Activated CD8-positive, alpha-beta memory T cell treated with anti-CD3 and anti-CD28 coated beads for 36 hours (primary cell): Measurements from ENCODE around the gene LAPTM5. TPM values are rescaled to one million over a fixed set of nuclear protein-coding genes. Genes with fewer than 3 reads are reported as not detected.

Experiments used
- CTCF ChIA-PET: fragments of 350-600 bp; sonication (Branson Sonifier 250); formaldehyde crosslinking; loops from one replicate; lab custom pipeline; 2021; ENCODE audit warnings: antibody characterized with exemption; lab: Charles Lee
- POLR2A ChIA-PET: fragments of 350-600 bp; sonication (Branson Sonifier 250); formaldehyde crosslinking; loops from one replicate; lab custom pipeline; 2021; ENCODE audit warnings: antibody characterized with exemption; lab: Charles Lee
- total RNA-seq, 2 experiments: library from RNA; stranded (reverse); gene quantifications; one replicate each; pipeline ENCODE4 v1.2.3, GENCODE V29; 2021

Gene LAPTM5
- total RNA-seq, 2 experiments from 2014 or later: 175 to 177 TPM

DNA sequence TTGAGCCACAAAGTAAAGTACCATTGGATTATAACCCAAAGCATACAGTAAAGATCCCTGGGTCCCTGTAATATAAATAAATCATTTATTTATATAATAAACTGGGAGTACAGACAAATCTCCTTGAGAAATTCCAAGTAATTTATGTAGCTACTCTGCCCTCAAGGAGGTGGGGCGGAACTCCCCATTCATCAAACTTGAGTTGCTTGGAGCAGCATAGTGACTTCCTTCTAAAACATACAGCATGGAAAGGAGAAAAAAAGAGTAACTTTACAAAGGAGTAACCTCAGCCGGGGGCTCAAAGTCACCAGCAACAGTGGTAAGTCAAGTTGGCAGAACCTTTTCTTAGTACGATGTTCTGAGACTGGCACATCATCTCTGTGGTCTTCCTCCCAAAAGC lies 4.5 kb downstream of the LAPTM5 start:
- ChIA-PET CTCF (interaction anchor here (1.0 to 5.8 kb wide), 5 partner anchors 8 to 36 kb away, joined by 4 to 45 read pairs (median 4); no protein-coding TSS in a partner anchor), POLR2A (no interaction called here)

DNA sequence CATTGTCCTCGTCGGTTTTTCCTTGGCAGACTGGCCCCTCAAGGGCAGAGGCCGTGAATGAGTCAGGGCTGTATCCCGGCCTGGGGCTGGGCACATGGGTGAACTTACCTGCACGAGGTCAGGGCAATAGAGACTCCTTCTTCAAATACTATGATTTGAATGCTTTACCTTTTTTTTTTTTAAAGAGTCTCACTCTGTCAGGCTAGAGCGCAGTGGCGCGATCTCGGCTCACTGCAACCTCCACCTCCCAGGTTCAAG lies 5.0 kb downstream of the LAPTM5 start:
- POLR2A ChIA-PET: no interaction called here
- CTCF ChIA-PET: interaction anchor here (1.0 to 1.5 kb wide), 6 partner anchors 9 to 35 kb away, joined by 4 to 10 read pairs (median 4); no protein-coding TSS in a partner anchor

DNA sequence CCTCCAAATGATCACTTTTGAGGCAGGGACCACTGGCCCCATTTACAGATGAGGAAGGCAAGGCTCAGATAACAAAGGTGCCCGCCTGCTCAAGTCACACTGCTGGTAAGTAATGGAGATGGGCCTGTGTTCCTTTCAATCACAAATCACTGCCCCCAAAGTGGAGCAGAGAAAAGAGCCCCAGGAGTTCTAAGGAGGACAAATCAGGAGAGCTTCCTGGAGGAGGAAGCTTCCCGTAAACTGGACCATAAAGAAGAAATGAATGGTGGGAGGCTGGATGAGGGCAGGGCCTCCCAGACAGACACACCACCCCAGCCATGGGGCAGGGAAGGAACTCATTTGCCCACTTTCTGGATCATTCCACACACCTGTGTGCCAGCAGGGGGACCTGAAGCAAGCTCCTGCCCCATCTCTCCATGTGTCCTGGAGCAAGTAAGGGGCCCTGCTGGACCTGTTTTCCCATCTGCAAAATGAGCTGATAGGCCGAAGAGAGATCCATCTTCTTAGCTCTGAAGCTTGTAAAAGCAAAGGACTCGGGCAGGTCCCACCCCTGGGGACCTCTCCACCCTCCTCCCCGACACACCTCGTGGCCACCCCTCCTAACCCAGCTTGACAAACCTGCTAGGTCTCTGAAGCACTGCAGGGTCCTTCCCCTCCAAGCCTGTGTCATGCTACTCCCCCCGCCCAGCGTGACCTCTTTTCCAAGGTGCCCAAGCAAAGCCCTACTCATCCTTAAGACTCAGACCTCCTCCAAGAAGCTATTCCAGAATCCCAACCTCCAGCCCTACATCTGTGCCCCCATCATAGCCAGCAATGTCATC lies 5.5 kb downstream of the LAPTM5 start:
- POLR2A ChIA-PET: no interaction called here
- CTCF ChIA-PET: interaction anchor here (1.1 to 3.8 kb wide), 6 partner anchors 8 to 34 kb away, joined by 4 to 14 read pairs (median 6); no protein-coding TSS in a partner anchor

DNA sequence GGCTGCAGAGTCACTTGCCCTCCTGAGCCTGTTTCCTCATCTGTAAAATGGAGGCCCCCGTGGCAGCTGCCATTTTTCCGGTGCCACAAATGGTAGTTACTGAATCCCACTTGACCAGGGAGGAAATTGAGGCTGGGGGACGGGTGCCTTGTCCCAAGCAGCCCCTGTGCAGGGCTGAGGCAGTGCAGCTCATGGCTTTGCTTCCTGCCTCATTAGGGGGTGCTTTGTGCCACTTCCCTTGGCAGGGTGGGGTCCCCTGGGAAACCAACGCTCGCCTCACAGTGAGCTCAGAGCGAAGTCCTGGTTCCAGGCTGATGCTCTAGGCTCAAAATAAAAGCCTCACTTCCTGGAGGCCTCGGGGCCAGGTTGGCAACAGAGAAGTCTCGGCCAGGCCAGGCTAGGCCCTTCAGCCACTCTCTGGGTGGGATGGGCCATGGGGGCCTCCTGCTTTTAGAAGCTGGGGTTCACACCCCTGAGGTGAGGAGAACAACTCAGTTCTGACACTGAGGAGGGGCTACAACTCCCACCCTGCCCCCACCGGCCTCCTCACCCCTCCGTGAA lies 6.8 kb downstream of the LAPTM5 start:
- ChIA-PET POLR2A (no interaction called here), CTCF (interaction anchor here (0.6 to 3.8 kb wide), 3 partner anchors 8 to 32 kb away, joined by 3 to 16 read pairs (median 14); partner anchors contain the start of gene LAPTM5)

DNA sequence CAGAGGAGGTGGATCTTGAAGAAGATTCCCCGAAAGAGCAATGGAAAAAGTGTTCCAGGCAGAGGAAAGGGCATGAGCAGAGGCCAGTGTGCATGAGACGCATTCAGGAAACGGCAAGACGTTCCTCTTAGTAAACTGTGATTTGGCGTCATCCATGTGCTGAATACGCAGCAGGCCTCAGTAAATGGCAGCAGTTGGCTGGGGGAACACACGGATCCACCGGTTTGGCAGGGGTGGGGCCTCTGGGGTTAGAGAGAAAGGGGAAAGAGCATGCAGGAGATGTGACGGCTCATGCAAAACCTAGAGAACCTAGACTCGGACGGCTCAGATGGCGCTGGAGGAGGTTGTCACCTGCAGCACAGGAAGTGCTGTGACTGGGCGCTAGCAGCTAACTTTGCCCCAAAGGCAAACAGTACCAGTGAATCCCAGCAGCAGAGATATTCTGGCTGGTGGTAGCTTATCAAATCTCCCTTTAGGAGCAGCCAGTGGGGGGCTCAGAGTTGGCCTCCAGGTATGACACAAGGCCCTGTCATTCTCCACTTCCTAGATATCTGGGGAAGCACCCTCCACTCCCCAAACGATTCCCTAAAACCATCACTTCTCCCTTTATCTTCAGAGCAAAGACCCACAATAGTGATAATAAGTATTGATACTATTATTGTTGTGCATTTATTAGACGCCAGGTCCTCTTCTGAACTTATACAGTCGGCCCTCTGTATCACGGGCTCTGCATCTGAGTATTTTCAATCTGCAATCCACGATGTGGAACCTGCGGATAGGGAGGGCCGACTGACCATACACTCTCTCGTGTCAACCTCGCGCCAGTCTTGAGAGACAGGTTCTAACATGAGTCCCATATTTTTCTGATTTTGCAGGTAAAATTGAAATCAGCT lies 7.6 kb downstream of the LAPTM5 start:
- POLR2A ChIA-PET: interaction anchor here (0.6 to 1.7 kb wide), 2 partner anchors 8 to 229 kb away, joined by 5 to 6 read pairs; partner anchors contain the start of gene LAPTM5
- CTCF ChIA-PET: interaction anchor here (0.6 to 3.8 kb wide), 7 partner anchors 9 to 263 kb away, joined by 3 to 16 read pairs (median 4); partner anchors contain the start of gene LAPTM5

DNA sequence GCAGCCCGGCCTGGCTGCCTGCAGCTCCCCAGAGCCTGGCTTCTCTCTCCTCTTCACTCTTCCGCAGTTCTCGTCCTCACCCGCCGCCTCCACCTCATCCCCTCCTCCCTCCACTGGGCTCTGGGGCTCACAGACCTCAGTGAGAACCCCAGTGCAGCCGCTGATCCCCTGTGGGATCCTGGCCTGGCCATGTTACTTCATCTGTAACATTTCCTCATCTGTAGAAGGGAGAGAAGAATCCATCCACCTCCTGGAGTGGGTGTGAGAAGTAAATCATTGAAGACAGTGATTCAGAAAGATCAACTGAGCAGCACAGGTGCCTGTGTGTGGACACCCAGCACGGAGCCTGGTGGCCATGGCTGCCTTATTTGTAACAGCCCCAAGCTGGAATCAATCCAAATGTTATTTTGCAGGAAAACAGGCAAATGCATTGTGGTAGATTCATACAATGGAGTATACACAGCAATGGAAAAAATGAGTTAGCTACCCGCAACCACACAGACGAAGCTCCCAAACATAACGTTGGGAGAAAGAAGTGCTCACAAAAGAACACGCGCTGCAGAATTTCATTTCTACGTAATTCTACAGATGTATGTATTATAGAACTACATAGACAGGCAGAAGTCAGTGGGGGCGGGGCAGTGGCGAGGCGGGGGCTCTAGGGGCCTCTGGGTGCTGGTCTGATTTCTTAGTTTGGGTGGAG lies 8.7 kb downstream of the LAPTM5 start:
- ChIA-PET POLR2A (interaction anchor here (1.0 to 1.7 kb wide), 3 partner anchors 8 to 30 kb away, joined by 4 to 10 read pairs (median 6); partner anchors contain the start of gene LAPTM5), CTCF (interaction anchor here (1.2 to 3.8 kb wide), 6 partner anchors 10 to 53 kb away, joined by 4 to 16 read pairs (median 8); partner anchors contain the start of gene LAPTM5)

DNA sequence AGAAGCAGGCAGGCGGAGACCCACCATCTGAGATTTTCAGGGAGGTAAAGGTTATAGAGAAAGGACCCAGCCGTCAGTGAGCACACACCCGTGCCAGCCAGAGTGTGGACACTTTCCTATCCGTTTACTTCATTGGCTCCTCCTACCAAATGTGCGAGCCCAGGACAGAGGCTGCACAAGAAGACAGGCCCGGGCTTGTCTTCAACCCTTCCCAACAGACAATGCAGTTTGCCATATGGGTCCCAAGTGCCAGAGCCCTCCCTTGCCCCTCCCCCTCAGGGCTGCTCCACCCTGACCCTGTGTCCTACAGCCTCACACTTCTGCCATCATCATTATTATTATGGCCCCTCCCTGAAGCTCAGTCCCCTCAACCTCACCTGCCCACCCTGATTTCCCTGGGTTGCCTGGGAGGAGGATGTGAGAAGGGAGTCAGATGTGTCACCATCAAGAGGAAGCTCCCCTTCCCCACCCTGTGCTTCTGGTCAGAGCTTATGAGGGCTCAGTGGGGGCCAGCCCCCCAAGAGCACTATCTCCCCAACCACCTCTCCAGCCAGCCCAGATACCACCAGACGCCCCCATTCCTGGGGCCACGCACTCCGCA lies 9.4 kb downstream of the LAPTM5 start:
- ChIA-PET POLR2A (interaction anchor here (1.0 to 1.7 kb wide), 3 partner anchors 9 to 29 kb away, joined by 4 to 10 read pairs (median 6); partner anchors contain the start of gene LAPTM5), CTCF (interaction anchor here (0.9 to 6.4 kb wide), 7 partner anchors 10 to 53 kb away, joined by 4 to 37 read pairs (median 10); partner anchors contain the start of gene LAPTM5)

DNA sequence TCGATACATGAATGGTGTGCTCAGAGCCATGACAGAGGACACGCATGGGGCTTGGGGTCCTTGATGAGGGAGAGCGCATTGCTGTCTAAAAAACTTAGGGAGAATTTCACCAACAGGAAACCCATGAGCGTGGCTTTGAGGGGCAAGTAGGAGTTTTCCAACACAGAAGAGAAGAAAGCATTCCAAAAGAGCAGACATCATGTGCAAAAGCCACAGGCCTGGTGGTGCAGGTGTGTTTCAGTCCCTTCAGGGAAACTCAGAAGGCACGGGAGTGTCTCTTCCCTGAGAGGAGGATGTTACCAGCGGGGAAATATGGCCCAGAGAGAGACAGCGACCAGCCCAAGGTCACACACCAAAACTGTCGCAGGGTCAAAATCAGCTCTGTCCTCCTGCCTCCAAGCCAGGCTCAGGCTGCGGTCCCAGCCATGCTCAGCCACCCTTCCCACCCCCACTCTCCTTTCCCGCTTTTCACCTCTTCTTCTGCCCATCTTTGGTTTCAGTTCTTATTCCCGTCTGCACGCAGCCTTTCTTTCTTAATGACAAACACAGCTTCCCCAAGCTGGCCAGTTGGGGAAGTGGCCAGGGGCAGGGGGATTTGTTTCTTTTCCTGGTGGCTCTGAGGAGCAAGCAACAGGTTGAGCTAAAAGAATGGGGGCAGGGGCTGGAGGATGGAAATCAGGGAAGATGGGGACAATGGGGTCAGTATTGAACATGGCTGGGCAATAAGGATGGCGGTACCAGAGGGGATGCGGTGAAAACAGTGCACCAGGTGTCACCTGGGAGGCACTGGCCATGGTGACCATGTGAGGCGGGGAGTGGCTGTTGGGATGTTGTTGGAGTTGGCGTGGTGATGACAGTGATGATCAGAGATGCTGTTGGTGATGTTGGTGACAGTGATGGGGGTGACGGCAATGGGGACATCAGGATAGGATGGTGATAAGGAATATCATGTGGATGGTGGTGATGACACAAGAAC lies 10.3 kb downstream of the LAPTM5 start:
- ChIA-PET POLR2A (interaction anchor here (4.5 kb wide), 1 partner anchor 9 kb away, joined by 74 read pairs; the partner anchor contains the start of gene LAPTM5), CTCF (interaction anchor here (0.9 to 6.4 kb wide), 6 partner anchors 9 to 54 kb away, joined by 4 to 45 read pairs (median 8); partner anchors contain the start of gene LAPTM5)

DNA sequence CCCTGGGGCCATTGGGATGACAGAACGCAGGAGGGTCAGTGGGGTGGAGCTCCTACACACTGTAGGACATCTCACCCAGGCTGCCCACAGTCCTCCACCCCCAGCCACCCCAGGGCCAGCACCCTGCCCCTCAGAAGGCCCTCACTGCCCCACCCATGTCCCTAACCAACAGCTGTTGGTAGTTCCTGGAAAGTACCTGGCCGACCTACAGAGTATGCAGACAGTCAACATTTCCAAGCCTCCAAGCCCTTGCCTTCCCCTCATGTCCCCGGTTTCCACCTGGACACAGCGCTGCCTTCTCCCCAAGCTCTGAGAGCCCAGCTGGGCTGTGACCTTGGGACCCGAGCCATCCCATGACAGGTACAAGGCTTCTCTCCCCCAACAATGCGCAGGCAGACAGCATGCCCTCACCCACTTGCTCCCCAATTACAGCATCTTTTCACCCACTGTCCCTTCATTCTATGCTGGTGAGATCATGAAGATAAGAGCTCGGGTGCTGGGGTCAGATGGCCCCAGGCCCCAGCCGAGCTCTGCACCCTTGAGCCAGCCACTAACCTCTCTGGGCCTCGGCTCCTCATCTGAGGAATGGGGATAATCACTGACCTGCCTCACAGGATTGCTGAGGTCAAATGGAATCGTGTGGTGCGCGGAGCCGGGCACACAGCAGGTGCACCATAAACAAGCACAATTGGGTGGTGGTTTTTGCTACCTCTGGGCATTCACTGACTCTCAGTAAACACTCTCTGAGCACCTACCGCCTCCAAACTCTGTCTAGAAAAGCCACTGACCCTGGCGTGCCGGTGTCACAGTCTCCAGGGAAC lies 11.2 kb downstream of the LAPTM5 start:
- ChIA-PET POLR2A (interaction anchor here (1.2 to 4.5 kb wide), 2 partner anchors 10 to 27 kb away, joined by 3 to 74 read pairs; partner anchors contain the start of gene LAPTM5), CTCF (interaction anchor here (0.6 to 6.4 kb wide), 6 partner anchors 10 to 55 kb away, joined by 3 to 45 read pairs (median 6); partner anchors contain the start of gene LAPTM5)

DNA sequence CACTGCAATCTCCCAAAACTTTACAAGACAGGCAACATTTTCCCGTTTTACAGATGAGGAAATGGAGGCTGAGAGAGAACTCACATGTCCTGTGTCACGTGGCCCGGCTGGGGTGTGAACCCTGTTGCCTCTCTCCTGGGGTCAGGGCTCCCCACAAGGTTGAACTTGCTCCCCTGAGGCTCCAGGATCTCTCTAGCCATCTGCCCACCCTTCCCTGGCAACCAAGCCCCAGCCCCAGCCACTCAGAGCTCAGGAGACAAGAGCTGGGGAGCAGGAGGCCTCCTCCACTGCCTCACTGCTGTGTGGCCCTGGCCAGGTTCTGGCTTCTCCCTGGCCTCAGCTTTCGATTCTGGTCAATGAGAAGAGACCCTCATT lies 11.8 kb downstream of the LAPTM5 start:
- ChIA-PET CTCF (interaction anchor here (0.7 to 6.4 kb wide), 4 partner anchors 10 to 55 kb away, joined by 3 to 45 read pairs (median 22); partner anchors contain the start of gene LAPTM5), POLR2A (interaction anchor here (1.2 to 4.5 kb wide), 2 partner anchors 10 to 26 kb away, joined by 3 to 74 read pairs; partner anchors contain the start of gene LAPTM5)

DNA sequence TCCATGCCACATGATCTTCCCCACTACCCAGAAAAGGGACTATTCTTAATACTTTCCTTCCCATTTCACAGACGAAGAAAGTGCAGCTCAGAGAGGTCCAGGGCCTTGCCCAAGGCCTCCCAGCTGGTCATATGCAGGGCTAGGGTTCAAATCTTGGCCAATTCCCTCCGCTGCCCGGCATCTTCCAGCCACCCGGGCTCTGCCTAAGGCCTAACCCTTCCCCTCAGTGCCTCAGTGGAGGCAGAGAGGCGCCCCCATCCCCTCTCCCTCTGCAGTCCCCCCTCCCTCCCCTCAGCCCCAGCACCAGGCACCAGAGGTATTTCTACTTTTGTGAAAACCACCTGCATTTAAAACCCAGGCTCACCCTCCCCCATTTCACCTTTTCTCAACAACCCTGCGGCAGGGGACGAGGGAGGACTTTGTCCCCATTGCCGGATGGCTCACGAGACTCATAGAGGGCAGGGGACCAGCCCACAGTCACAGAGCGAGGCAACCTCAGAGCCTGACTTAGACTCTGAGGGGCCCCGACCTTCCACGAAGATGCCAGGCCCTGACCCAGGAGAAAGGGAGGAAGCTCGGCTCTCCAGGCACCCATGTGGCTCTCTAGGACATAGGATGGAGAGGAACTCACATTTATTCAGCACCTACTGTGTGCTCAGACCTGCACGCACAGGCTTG lies 12.3 kb downstream of the LAPTM5 start:
- CTCF ChIA-PET: interaction anchor here (1.4 to 6.4 kb wide), 4 partner anchors 11 to 37 kb away, joined by 6 to 45 read pairs (median 22); partner anchors contain the start of gene LAPTM5
- POLR2A ChIA-PET: interaction anchor here (1.2 to 4.5 kb wide), 2 partner anchors 11 to 26 kb away, joined by 3 to 74 read pairs; partner anchors contain the start of gene LAPTM5

DNA sequence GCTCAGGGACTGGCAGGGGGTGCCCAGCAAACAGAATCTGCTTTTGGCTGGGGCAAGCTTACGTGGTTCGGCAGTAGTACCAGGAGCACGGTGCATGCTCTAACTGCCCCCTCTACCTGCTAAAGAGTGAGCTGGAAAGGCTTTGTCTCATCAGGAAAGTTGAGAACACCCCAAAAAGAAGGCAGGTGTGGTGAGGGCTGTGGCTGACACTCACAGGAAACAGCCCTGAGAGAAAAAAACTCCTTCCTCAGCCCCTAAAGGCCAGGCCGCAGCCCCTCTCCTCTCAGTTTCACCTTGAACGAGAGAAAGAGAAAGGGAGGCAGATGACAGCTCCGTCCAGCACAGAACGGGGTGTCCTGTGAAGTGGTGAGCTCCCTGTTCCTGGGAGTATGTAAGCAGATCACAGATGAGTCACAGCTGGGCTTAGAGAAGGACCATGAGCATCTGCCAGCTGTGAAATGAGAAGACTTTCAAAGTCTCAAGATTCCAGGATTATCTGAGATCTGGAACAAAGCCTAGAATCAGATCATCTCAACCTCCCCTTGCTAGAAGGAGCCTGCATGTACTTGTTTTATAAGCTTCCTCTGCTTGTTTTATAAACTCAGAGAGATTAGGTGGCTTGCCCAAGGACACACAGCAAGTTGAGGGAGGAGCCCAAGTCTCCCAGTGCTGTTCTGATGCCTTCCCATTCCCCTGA lies 13.4 kb downstream of the LAPTM5 start:
- POLR2A ChIA-PET: interaction anchor here (0.8 to 4.5 kb wide), 3 partner anchors 12 to 25 kb away, joined by 3 to 74 read pairs (median 3); partner anchors contain the start of gene LAPTM5
- CTCF ChIA-PET: interaction anchor here (0.6 to 6.4 kb wide), 15 partner anchors 8 to 154 kb away, joined by 3 to 45 read pairs (median 4); partner anchors contain the start of gene LAPTM5

DNA sequence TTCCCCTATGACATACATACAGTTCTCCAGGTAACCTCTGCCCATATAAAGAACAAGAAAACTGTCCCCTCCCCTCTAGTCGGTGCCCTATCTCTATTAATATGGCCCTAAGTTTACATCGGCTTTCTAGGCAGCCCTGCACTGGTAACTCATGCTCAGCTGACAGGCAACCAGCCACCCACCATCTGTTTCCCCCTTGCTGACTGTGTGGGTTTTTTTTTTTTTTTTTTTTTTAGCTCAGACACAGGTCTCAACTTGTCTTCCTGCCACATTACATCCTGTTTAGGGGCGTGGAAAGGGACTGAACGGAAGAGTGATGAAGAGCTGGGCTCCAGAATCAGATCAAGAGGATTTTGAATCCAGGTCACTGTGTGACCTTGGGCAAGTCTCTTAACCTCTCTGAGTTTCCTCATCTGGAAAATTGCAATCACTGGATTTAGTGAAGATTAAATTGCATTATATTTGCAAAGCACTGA lies 14.0 kb downstream of the LAPTM5 start:
- CTCF ChIA-PET: interaction anchor here (0.6 to 6.4 kb wide), 17 partner anchors 9 to 155 kb away, joined by 3 to 45 read pairs (median 4); partner anchors contain the start of gene LAPTM5
- POLR2A ChIA-PET: interaction anchor here (0.6 to 4.5 kb wide), 4 partner anchors 13 to 36 kb away, joined by 3 to 74 read pairs (median 4); partner anchors contain the start of gene LAPTM5
